GM19452 (cell line): ENCODE data around the gene TSC22D2.

ENCODE experiments used
- ATAC-seq: cut with Tn5 transposase; IDR thresholded peaks from one replicate; pipeline ENCODE4 v1.9.1; 2021; ENCODE audit not compliant: unreplicated experiment

TSC22D2 gene

GRCh38 chr3:150408221-150409124, at the start of gene TSC22D2:
TSS of gene TSC22D2 (plus strand) at chr3:150408298. CDS start at chr3:150409351, 1,053 bp downstream.
- peak; percentile 59 for ATAC-seq

- no peak for ATAC-seq
Measured at GRCh38 chr3:150359381-150359780, 48.7 kb upstream of the TSC22D2 start.

GRCh38 chr3:150360966-150361365, 47.1 kb upstream of the TSC22D2 start:
- ATAC-seq: no peak

GRCh38 chr3:150362515-150363302, 45.4 kb upstream of the TSC22D2 start:
- ATAC-seq: no peak

- ATAC-seq: no peak
Measured at GRCh38 chr3:150363420-150363819, 44.7 kb upstream of the TSC22D2 start.

GRCh38 chr3:150365132-150365604, 42.9 kb upstream of the TSC22D2 start:
- ATAC-seq: no peak

GRCh38 chr3:150367757-150368156, 40.3 kb upstream of the TSC22D2 start:
- no peak for ATAC-seq

GRCh38 chr3:150370122-150370602, 37.9 kb upstream of the TSC22D2 start:
- no peak for ATAC-seq

- ATAC-seq: no peak
Measured at GRCh38 chr3:150370999-150371398, 37.1 kb upstream of the TSC22D2 start.

GRCh38 chr3:150371741-150372254, 36.3 kb upstream of the TSC22D2 start:
- ATAC-seq: no peak

- no peak for ATAC-seq
Measured at GRCh38 chr3:150372320-150372719, 35.8 kb upstream of the TSC22D2 start.

- ATAC-seq: peak; percentile 57
Measured at GRCh38 chr3:150372722-150373121, 35.4 kb upstream of the TSC22D2 start.

- ATAC-seq: no peak
Measured at GRCh38 chr3:150373234-150373875, 34.7 kb upstream of the TSC22D2 start.

GRCh38 chr3:150374975-150375374, 33.1 kb upstream of the TSC22D2 start:
- ATAC-seq: no peak

GRCh38 chr3:150376001-150376848, 31.9 kb upstream of the TSC22D2 start:
- ATAC-seq: no peak

- ATAC-seq: no peak
Measured at GRCh38 chr3:150377601-150378300, 30.3 kb upstream of the TSC22D2 start.

- no peak for ATAC-seq
Measured at GRCh38 chr3:150378301-150378748, 29.8 kb upstream of the TSC22D2 start.

GRCh38 chr3:150379469-150379868, 28.6 kb upstream of the TSC22D2 start:
- no peak for ATAC-seq
